ENCODE data around the gene CYB5R4. TPM values are rescaled to one million over a fixed set of nuclear protein-coding genes. Genes with fewer than 3 reads are reported as not detected.

The CYB5R4 gene
- total and polyA plus RNA-seq, 2 of the 8 experiments (the other 6 are each of a cell fraction or from before 2014, with no cell fraction given) = 2.8 to 14.6 TPM

DNA sequence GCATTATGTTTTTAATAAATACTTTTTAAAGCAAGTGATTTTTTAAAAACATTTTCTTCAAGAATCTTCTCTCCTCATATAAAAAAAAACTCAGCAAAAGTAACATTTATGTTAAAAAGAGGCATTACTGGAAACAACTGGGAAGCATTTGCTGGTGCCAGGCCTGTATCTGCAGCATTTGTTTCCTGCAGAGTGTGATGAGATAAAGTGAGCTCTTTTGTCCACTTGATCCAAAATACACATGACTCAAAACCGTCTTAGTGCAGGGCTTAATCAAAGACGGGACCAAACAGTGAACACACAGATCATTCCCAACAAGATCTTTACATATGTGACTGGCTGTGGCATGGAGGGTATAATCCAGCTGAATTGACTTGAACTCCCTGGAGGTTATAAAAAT, 34.7 kb upstream of the CYB5R4 start:
- TF ChIP-seq BACH1 (IDR thresholded peaks at IDR 0.05; ENCODE audit: low read length) = no peak
- no peak for TF ChIP-seq SAP30 (IDR thresholded peaks at IDR 0.05; ENCODE audit: insufficient read depth, insufficient replicate concordance, low read length)
- TF ChIP-seq ASH2L (IDR thresholded peaks at IDR 0.05; ENCODE audit: low read length) = no peak
- no peak for TF ChIP-seq ZNF274 (IDR thresholded peaks at IDR 0.05; ENCODE audit: borderline replicate concordance, extremely low read depth, low read length)
- no peak for TF ChIP-seq YY1 (IDR thresholded peaks at IDR 0.05; ENCODE audit: low read depth, low read length)
- no peak for TF ChIP-seq RNF2 (IDR thresholded peaks at IDR 0.05; ENCODE audit: borderline replicate concordance, low read depth, low read length, missing control alignments, poor library complexity, severe bottlenecking)
- TF ChIP-seq SIRT6 (IDR thresholded peaks at IDR 0.05; ENCODE audit: low read length) = no peak
- TF ChIP-seq SRF (IDR thresholded peaks at IDR 0.05; ENCODE audit: low read depth, low read length) = no peak
- TF ChIP-seq CHD2 (IDR thresholded peaks at IDR 0.05; ENCODE audit: low read length) = no peak
- TF ChIP-seq TBP (IDR thresholded peaks at IDR 0.05; ENCODE audit: low read depth, low read length) = no peak
- no peak for TF ChIP-seq MAFK (IDR thresholded peaks at IDR 0.05; ENCODE audit: low read depth, low read length)
- TF ChIP-seq POU5F1 (IDR thresholded peaks at IDR 0.05; ENCODE audit: low read depth, low read length) = no peak
- TF ChIP-seq, protein P1, sequence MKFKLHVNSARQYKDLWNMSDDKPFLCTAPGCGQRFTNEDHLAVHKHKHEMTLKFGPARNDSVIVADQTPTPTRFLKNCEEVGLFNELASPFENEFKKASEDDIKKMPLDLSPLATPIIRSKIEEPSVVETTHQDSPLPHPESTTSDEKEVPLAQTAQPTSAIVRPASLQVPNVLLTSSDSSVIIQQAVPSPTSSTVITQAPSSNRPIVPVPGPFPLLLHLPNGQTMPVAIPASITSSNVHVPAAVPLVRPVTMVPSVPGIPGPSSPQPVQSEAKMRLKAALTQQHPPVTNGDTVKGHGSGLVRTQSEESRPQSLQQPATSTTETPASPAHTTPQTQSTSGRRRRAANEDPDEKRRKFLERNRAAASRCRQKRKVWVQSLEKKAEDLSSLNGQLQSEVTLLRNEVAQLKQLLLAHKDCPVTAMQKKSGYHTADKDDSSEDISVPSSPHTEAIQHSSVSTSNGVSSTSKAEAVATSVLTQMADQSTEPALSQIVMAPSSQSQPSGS (IDR thresholded peaks at IDR 0.05; ENCODE audit: low read length) = no peak
- no peak for TF ChIP-seq KDM1A (IDR thresholded peaks at IDR 0.05; ENCODE audit: borderline replicate concordance, low read length)
- Histone ChIP-seq H3K79me1 (ENCODE audit: low read depth, low read length) (no peaks in the 10 kb centered on the region), H3K79me2 (ENCODE audit: control insufficient read depth in 1 of 2, insufficient read depth in 2 of 2, low read length in 2 of 2) (no peaks in the 10 kb centered on the region), H3K27ac (ENCODE audit: low read depth, low read length) (no peak overlapping the region), H3K14ac (ENCODE audit: insufficient read length) (no peak overlapping the region), H3K4me3 (ENCODE audit: extremely low read depth in 1 of 4, insufficient read depth in 2 of 4, low read depth in 3 of 4, low read length in 4 of 4) (no peak overlapping the region), H4K91ac (replicated peaks; ENCODE audit: insufficient read length, low read length) (no peak overlapping the region), H3K4me2 (ENCODE audit: insufficient read depth in 1 of 2, low read depth in 2 of 2, low read length in 2 of 2) (no peak overlapping the region), H2AFZ (ENCODE audit: low read length) (no peak overlapping the region), H2BK15ac (ENCODE audit: low read length) (no peak overlapping the region), H3K23me2 (ENCODE audit: low read depth, low read length) (no peaks in the 10 kb centered on the region), H3K4me1 (replicated peaks in 1 of 4; ENCODE audit: control insufficient read depth in 3 of 4, insufficient read depth in 4 of 4, low read length in 3 of 4) (peaks cover 0 to 5% (median 1%) of the 10 kb centered on the region in 4 experiments; a peak in 1 of 7 replicates), H4K5ac (ENCODE audit: insufficient read length, low read depth, low read length) (no peak overlapping the region), H4K20me1 (replicated peaks in 1 of 2; ENCODE audit: control insufficient read depth in 1 of 2, insufficient read depth in 2 of 2, low read length in 2 of 2) (no peaks in the 10 kb centered on the region), H3K9ac (replicated peaks in 1 of 4; ENCODE audit: extremely low read depth in 1 of 4, low read depth in 3 of 4, low read length in 3 of 4) (no peak overlapping the region), H2BK120ac (replicated peaks; ENCODE audit: low read depth, low read length) (no peak overlapping the region), H3K9me3 (ENCODE audit: insufficient read depth in 2 of 2, low read depth in 1 of 2, low read length in 1 of 2) (no peaks in the 10 kb centered on the region; a peak in 1 of 4 replicates), H3K18ac (ENCODE audit: extremely low read depth, low read length) (no peak overlapping the region), H2BK5ac (ENCODE audit: low read depth, low read length) (no peak overlapping the region), H4K8ac (ENCODE audit: extremely low read depth, insufficient read depth, low read length) (no peak overlapping the region), H2BK20ac (ENCODE audit: low read length) (no peak overlapping the region), H2AK5ac (ENCODE audit: low read depth, low read length) (no peak overlapping the region), H2BK12ac (ENCODE audit: low read depth, low read length) (no peak overlapping the region), H3K56ac (replicated peaks; ENCODE audit: insufficient read length, low read depth, low read length) (no peak overlapping the region), H3K4ac (replicated peaks; ENCODE audit: insufficient read length, low read depth, low read length) (no peak overlapping the region), H3K23ac (ENCODE audit: insufficient read length) (no peak overlapping the region), H3K36me3 (ENCODE audit: control insufficient read depth in 2 of 4, insufficient read depth in 4 of 4, low read length in 3 of 4) (no peaks in the 10 kb centered on the region), H3K27me3 (replicated peaks in 1 of 4; ENCODE audit: control insufficient read depth in 3 of 4, extremely low read depth in 1 of 4, insufficient read depth in 3 of 4, low read length in 3 of 4) (no peaks in the 10 kb centered on the region)
- ChIA-PET POLR2A (ENCODE audit: partially characterized antibody) (no interaction called here), CTCF (ENCODE audit: partially characterized antibody) (no interaction called here)
- DNase-seq (ENCODE audit: low read depth in 1 of 2, low spot score in 2 of 2) (no peak), FAIRE-seq (no peak)
- WGBS, 2 experiments (ENCODE audit: extremely low coverage in 1 of 2, insufficient coverage in 1 of 2, insufficient read length in 1 of 2, insufficient replicate concordance in 2 of 2, low coverage in 1 of 2, low lambda C conversion rate in 2 of 2, missing lambda C conversion rate in 1 of 2) = 79% methylated on average over 2 of the region's 2 CpGs; no CpG with 5 or more reads in 1 of the 2 experiments
